ENCODE data around the gene TANC1. TPM values are rescaled to one million over a fixed set of nuclear protein-coding genes. Genes with fewer than 3 reads are reported as not detected.

Gene TANC1
- total RNA-seq, 4 donors from 2014 or later = 20.6 to 64.8 (median 31.5) TPM

GRCh38 chr2:159230145-159230877 lies 261.9 kb downstream of the TANC1 start:
- no peak for TF ChIP-seq CTCF (IDR thresholded peaks at IDR 0.05; ENCODE audit: low read depth)

- TF ChIP-seq CTCF (IDR thresholded peaks at IDR 0.05; ENCODE audit: low read depth) = no peak
Observed at GRCh38 chr2:159232456-159233170, 264.2 kb downstream of the TANC1 start.

DNA sequence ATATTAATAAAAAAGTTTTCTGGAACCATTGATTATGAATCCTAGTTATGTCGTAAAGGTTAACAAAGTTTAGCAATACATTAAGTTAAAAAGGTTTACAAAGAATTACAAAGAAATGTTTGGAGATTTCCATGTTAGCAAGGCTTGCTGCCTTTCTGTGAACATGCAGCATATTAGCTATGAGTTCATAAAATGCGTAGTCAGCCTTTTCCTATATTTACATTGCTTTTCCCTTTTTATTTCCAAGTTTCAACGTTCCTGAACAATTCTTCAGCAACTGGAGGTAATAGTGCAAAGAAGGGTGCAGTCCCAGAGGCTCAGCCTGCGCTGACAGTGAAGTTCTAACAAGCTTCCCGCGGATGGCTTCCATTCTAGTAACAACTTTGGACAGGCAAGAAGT lies 266.4 kb downstream of the TANC1 start:
- TF ChIP-seq CTCF (IDR thresholded peaks at IDR 0.05; ENCODE audit: low read depth) = no peak

DNA sequence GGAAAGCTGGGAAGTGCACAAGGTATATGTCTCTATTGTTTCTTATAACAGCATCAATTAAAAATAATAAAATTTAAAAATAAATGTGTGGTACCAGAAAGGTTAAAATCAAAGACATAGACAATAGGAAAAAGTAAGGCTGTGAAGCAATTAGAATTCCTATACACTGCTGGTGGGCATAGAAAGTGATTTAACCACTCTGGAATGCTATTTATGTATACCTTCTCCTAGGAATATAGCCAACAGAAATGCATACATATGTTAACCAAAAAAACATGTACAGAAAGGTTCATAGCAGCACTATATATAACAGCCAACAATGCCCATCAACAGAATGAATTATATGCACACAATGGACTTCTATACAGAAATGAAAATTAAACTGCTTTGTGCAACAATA lies 275.1 kb downstream of the TANC1 start:
- no peak for TF ChIP-seq CTCF (IDR thresholded peaks at IDR 0.05; ENCODE audit: low read depth)

DNA sequence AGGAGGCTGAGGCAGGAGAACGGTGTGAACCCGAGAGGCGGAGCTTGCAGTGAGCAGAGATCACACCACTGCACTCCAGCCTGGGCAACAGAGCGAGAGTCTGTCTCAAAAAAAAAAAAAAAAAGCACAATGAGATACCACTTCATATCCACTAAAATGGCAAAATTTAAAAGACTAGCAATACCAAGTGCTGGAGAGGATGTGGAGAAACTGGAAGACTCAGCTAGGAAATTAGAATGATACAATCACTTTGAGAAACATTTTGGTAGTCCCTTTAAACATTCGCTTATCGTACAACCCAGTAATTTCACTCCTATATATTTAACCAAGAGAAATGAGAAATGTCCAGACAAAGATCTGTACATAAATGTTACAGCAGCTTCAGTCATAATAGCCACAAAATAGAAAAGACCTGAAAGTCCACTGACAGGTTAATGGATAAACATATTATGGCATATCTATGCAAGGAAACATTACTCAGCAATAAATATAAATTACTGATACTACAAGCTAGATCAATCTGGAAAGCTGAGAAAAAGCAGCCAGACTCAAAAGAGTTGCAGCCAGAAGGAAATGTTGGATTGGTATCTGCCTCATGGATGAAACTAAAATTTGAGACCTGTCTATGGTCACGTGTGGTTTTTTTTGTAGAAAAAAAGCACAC lies 278.0 kb downstream of the TANC1 start:
- no peak for TF ChIP-seq CTCF (IDR thresholded peaks at IDR 0.05; ENCODE audit: low read depth)

GRCh38 chr2:159249990-159250715 lies 281.7 kb downstream of the TANC1 start:
- TF ChIP-seq CTCF (IDR thresholded peaks at IDR 0.05; ENCODE audit: low read depth) = no peak

Data from subcutaneous adipose tissue (tissue), 4 donors.